SK-N-SH (cell line): ENCODE results near the gene PIK3CG. TPM values are rescaled to one million over a fixed set of nuclear protein-coding genes. Genes with fewer than 3 reads are reported as not detected.

ENCODE experiments used
- CTCF ChIA-PET: fragments of 300-600, 350-600 bp; formaldehyde crosslinking; extraction: SDS; loops from one replicate; lab custom pipeline; 2021; lab: Yijun Ruan, JAX
- POLR2A ChIA-PET: fragments of 350-600 bp; sonication (Branson Sonifier 250); formaldehyde crosslinking; extraction: SDS; loops from one replicate; lab custom pipeline; 2020; ENCODE audit warnings: antibody characterized with exemption, inconsistent platforms; lab: Yijun Ruan, JAX
- DNase-seq: peaks from one replicate; pipeline ENCODE4 v3.0.0; 2012
- H2AFZ ChIP-seq: fragments of 200-600 bp; sonication (generic); 2 replicates; pipeline ENCODE4 v1.8.1; 2016; ENCODE audit warnings: antibody characterized with exemption, mild to moderate bottlenecking, low read depth
- H3F3A ChIP-seq: fragments of 200-600 bp; sonication (generic); replicated peaks from 2 replicates; pipeline ENCODE3; 2016; ENCODE audit warnings: antibody characterized with exemption, mild to moderate bottlenecking; ENCODE audit not compliant: insufficient read depth
- H3K27ac ChIP-seq, 2 experiments: fragments of 200-500 bp in 1 of 2; fragments of 200-600 bp in 1 of 2; sonication (Bioruptor generic) in 1 of 2; sonication (generic), shearing (Covaris generic) in 1 of 2; 2 replicates each; pipeline versions ENCODE4 v1.5.1 to v1.6.1; 2014 to 2016; ENCODE audit warnings: low read depth in 2 of 2, inconsistent platforms in 1 of 2, low read length in 1 of 2, mild to moderate bottlenecking in 1 of 2, mixed read lengths in 1 of 2
- H3K27me3 ChIP-seq: fragments of 200-600 bp; sonication (generic), shearing (Covaris generic); 2 replicates; pipeline ENCODE4 v1.6.1; 2016; ENCODE audit warnings: mixed run types; ENCODE audit not compliant: insufficient read depth
- H3K36me3 ChIP-seq, 2 experiments: fragments of 200-500 bp in 1 of 2; fragments of 200-600 bp in 1 of 2; sonication (Bioruptor generic) in 1 of 2; sonication (generic) in 1 of 2; replicated peaks in 1 of 2; 2 replicates each; pipeline versions ENCODE3 to v1.5.1; 2014 to 2016; ENCODE audit warnings: low read length in 1 of 2, mild to moderate bottlenecking in 1 of 2; ENCODE audit not compliant: insufficient read depth in 2 of 2, control insufficient read depth in 1 of 2
- H3K4me1 ChIP-seq, 2 experiments: fragments of 200-500 bp in 1 of 2; fragments of 200-600 bp in 1 of 2; sonication (Bioruptor generic) in 1 of 2; sonication (generic), shearing (Covaris generic) in 1 of 2; 2 replicates each; pipeline versions ENCODE4 v1.5.1 to v1.6.1; 2014 to 2016; ENCODE audit warnings: low read depth in 1 of 2, low read length in 1 of 2, mixed run types in 1 of 2; ENCODE audit not compliant: insufficient read depth in 2 of 2, control insufficient read depth in 1 of 2
- H3K4me2 ChIP-seq: fragments of 200-600 bp; sonication (generic), shearing (Covaris generic); 2 replicates; pipeline ENCODE4 v1.6.1; 2017; ENCODE audit warnings: mixed run types
- H3K4me3 ChIP-seq, 2 experiments: fragments of 200-500 bp in 1 of 2; fragments of 200-600 bp in 1 of 2; sonication (Bioruptor generic) in 1 of 2; sonication (generic), shearing (Covaris generic) in 1 of 2; 2 replicates each; pipeline versions ENCODE4 v1.5.1 to v1.8.1; 2014 to 2016; ENCODE audit warnings: low read depth in 2 of 2, inconsistent platforms in 1 of 2, low read length in 1 of 2, mild to moderate bottlenecking in 1 of 2, mixed read lengths in 1 of 2, moderate library complexity in 1 of 2
- H3K79me2 ChIP-seq: fragments of 200-600 bp; sonication (generic); 2 replicates; pipeline ENCODE4 v1.8.1; 2017; ENCODE audit warnings: mild to moderate bottlenecking; ENCODE audit not compliant: insufficient read depth
- H3K9ac ChIP-seq: fragments of 200-600 bp; sonication (generic); 2 replicates; pipeline ENCODE4 v1.6.1; 2017; ENCODE audit warnings: mixed run types
- H3K9me2 ChIP-seq: fragments of 200-600 bp; sonication (generic); 2 replicates; pipeline ENCODE4 v1.6.1; 2017; ENCODE audit warnings: mixed run types
- H3K9me3 ChIP-seq: fragments of 200-600 bp; sonication (generic); 2 replicates; pipeline ENCODE4 v1.6.1; 2017; ENCODE audit warnings: mixed run types, mild to moderate bottlenecking, moderate library complexity
- H4K20me1 ChIP-seq: fragments of 200-600 bp; sonication (generic); 2 replicates; pipeline ENCODE4 v1.6.1; 2017; ENCODE audit warnings: mild to moderate bottlenecking, mixed run types; ENCODE audit not compliant: insufficient read depth
- CHD2 ChIP-seq: fragments of 150-350 bp; IDR thresholded peaks from 2 replicates; pipeline ENCODE4 v1.6.1; 2018; ENCODE audit warnings: low read length; ENCODE audit not compliant: partially characterized antibody
- ELF1 ChIP-seq: IDR thresholded peaks from 2 replicates; pipeline ENCODE4 v1.4.0; 2012
- EZH2phosphoT487 ChIP-seq: fragments of 200-600 bp; sonication (generic); IDR thresholded peaks from 2 replicates; pipeline ENCODE4 v1.6.1; 2017; ENCODE audit warnings: low read depth, mixed run types, mild to moderate bottlenecking, antibody characterized with exemption, moderate library complexity, borderline replicate concordance
- FOSL2 ChIP-seq: IDR thresholded peaks from 2 replicates; pipeline ENCODE4 v1.4.0; 2012; ENCODE audit warnings: low read depth, mild to moderate bottlenecking, moderate library complexity, borderline replicate concordance
- GABPA ChIP-seq: IDR thresholded peaks from 2 replicates; pipeline ENCODE4 v1.4.0; 2012; ENCODE audit warnings: low read depth, mild to moderate bottlenecking
- JUND ChIP-seq: IDR thresholded peaks from 2 replicates; pipeline ENCODE4 v1.4.0; 2012
- MXI1 ChIP-seq: IDR thresholded peaks from 2 replicates; pipeline ENCODE4 v1.6.1; 2012; ENCODE audit warnings: mild to moderate bottlenecking, low read depth, low read length, improper control_type of control experiment
- NFIC ChIP-seq: IDR thresholded peaks from 2 replicates; pipeline ENCODE4 v1.4.0; 2012; ENCODE audit warnings: borderline replicate concordance
- RXRA ChIP-seq: IDR thresholded peaks from 2 replicates; pipeline ENCODE4 v1.4.0; 2012; ENCODE audit warnings: low read depth, mild to moderate bottlenecking, borderline replicate concordance
- SMC3 ChIP-seq: IDR thresholded peaks from 2 replicates; pipeline ENCODE4 v1.6.1; 2012; ENCODE audit warnings: low read depth, low read length, improper control_type of control experiment
- WGBS: methylation state at CpG from one replicate; pipeline ENCODE4 v1.1.6; 2017; ENCODE audit warnings: low lambda C conversion rate; 5-methylcytosine and 5-hydroxymethylcytosine counted together
- polyA plus RNA-seq, 3 experiments: library from polyadenylated mRNA; depleted of rRNA; stranded (reverse); fragments of >200 nt; gene quantifications; 2 replicates each; pipeline ENCODE4 v1.2.3, GENCODE V29; 2012
- TF ChIP-seq, protein P1 (sequence below): fragments of 200-600 bp; sonication (generic); IDR thresholded peaks from 2 replicates; pipeline ENCODE4 v1.6.1; 2017; ENCODE audit warnings: antibody characterized with exemption, mild to moderate bottlenecking, moderate library complexity
- TF ChIP-seq, protein P2 (sequence below): IDR thresholded peaks from 2 replicates; pipeline ENCODE4 v1.6.1; 2012; ENCODE audit warnings: mild to moderate bottlenecking, low read depth, low read length, moderate library complexity
- TF ChIP-seq, protein P3 (sequence below): IDR thresholded peaks from 2 replicates; pipeline ENCODE4 v1.4.0; 2012; ENCODE audit warnings: low read depth
- TF ChIP-seq, protein P4 (sequence below): IDR thresholded peaks from 2 replicates; pipeline ENCODE4 v1.4.0; 2012; ENCODE audit warnings: low read depth, borderline replicate concordance
- TF ChIP-seq, protein P5 (sequence below): fragments of 150-350 bp; IDR thresholded peaks from 2 replicates; pipeline ENCODE4 v1.6.1; 2016; ENCODE audit warnings: mild to moderate bottlenecking, low read depth, low read length
- TF ChIP-seq, protein P6 (sequence below): fragments of 150-350 bp; IDR thresholded peaks from 2 replicates; pipeline ENCODE4 v1.6.1; 2017; ENCODE audit warnings: antibody characterized with exemption, low read length, low read depth, borderline replicate concordance

PIK3CG gene
- polyA plus RNA-seq, 1 of the 3 experiments (the other 2 are of a cell fraction), result not detected

DNA sequence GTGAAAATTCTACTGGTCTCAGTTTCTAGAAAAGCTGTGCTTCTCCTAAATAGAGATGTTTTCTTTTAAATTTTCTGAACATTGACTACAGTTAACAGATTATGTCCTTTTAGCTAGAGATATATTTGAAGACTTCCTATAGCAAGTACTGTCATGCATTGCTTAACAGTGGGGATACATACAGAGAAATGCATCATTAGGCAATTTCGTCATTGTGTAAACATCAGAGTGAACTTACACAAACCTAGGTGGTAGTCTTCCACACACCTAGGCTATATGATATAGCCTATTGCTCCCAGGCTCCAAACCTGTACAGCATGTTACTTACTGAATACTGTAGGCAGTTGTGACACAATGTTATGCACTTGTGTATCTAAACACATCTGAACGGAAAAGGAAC, 28.5 kb downstream of the PIK3CG start:
- 79% methylated on average over 2 of the region's 2 CpGs for WGBS
- no peak for DNase-seq
- no peak overlapping the region for H3K4me3 ChIP-seq
- H3K4me2 ChIP-seq, result no peak overlapping the region
- H3K9me3 ChIP-seq, result no peaks in the 10 kb centered on the region
- H3K27ac ChIP-seq, result no peak overlapping the region
- H3K27me3 ChIP-seq, result no peaks in the 10 kb centered on the region
- H3K36me3 ChIP-seq, result no peaks in the 10 kb centered on the region
- no peak overlapping the region for H2AFZ ChIP-seq
- H3K79me2 ChIP-seq, result no peaks in the 10 kb centered on the region
- no peaks in the 10 kb centered on the region for H4K20me1 ChIP-seq
- TF ChIP-seq EZH2phosphoT487 (no peak), CHD2 (no peak), RXRA (no peak), NFIC (no peak), JUND (no peak), SMC3 (no peak), MXI1 (no peak), GABPA (no peak), ELF1 (no peak)
- TF ChIP-seq, protein P1, sequence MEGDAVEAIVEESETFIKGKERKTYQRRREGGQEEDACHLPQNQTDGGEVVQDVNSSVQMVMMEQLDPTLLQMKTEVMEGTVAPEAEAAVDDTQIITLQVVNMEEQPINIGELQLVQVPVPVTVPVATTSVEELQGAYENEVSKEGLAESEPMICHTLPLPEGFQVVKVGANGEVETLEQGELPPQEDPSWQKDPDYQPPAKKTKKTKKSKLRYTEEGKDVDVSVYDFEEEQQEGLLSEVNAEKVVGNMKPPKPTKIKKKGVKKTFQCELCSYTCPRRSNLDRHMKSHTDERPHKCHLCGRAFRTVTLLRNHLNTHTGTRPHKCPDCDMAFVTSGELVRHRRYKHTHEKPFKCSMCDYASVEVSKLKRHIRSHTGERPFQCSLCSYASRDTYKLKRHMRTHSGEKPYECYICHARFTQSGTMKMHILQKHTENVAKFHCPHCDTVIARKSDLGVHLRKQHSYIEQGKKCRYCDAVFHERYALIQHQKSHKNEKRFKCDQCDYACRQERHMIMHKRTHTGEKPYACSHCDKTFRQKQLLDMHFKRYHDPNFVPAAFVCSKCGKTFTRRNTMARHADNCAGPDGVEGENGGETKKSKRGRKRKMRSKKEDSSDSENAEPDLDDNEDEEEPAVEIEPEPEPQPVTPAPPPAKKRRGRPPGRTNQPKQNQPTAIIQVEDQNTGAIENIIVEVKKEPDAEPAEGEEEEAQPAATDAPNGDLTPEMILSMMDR, result no peak
- H3K9ac ChIP-seq, result no peak overlapping the region
- H3K9me2 ChIP-seq, result no peaks in the 10 kb centered on the region
- no peaks in the 10 kb centered on the region for H3F3A ChIP-seq
- ChIA-PET POLR2A (no interaction called here), CTCF (interaction anchor here (1.0 to 1.6 kb wide), 3 partner anchors 54 to 254 kb away, joined by 3 to 5 read pairs (median 5); no protein-coding TSS in a partner anchor)
- peaks cover 0 to 9% of the 10 kb centered on the region in 2 experiments; a peak in 1 of 4 replicates for H3K4me1 ChIP-seq

DNA sequence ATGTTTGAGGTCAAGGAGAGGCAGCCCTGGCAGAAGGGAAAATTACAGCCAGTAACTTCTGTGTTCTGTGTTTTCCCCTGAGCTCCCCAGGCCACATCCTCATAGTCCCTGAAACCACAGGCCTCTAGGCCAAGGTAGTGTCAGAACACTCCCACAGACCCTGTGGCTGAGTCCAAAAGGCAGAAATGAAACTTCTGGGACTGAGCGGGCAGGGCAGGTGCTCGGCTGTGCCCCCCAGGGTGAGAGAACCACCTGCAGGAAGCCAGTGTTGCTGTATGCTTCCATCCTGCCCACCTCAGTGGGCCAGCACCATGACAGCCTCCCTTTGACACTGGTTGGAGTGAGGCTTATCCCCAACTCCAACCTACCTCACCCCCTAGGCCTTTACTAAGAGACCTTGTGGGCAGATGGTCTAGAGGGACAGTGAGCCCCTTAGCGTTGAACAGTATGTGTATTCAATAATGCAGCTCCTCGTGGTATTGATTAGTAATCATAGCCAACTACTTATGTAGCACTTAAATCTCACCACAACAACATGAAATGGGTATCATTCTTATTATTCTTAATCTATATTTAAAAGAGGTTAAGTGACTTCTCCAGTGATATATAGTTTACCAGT, 30.3 kb downstream of the PIK3CG start:
- Histone ChIP-seq H3F3A (no peaks in the 10 kb centered on the region), H3K9me3 (no peaks in the 10 kb centered on the region), H3K9me2 (no peaks in the 10 kb centered on the region), H3K27me3 (no peaks in the 10 kb centered on the region), H2AFZ (no peak overlapping the region), H3K4me2 (no peak overlapping the region), H3K4me3 (no peak overlapping the region), H3K79me2 (no peaks in the 10 kb centered on the region), H3K36me3 (no peaks in the 10 kb centered on the region), H3K4me1 (peaks cover 0 to 9% of the 10 kb centered on the region in 2 experiments; a peak in 1 of 4 replicates), H4K20me1 (no peaks in the 10 kb centered on the region), H3K27ac (no peak overlapping the region), H3K9ac (no peak overlapping the region)
- TF ChIP-seq RXRA (no peak), CHD2 (no peak), SMC3 (no peak), FOSL2 (no peak), JUND (no peak), ELF1 (no peak)
- TF ChIP-seq, protein P2, sequence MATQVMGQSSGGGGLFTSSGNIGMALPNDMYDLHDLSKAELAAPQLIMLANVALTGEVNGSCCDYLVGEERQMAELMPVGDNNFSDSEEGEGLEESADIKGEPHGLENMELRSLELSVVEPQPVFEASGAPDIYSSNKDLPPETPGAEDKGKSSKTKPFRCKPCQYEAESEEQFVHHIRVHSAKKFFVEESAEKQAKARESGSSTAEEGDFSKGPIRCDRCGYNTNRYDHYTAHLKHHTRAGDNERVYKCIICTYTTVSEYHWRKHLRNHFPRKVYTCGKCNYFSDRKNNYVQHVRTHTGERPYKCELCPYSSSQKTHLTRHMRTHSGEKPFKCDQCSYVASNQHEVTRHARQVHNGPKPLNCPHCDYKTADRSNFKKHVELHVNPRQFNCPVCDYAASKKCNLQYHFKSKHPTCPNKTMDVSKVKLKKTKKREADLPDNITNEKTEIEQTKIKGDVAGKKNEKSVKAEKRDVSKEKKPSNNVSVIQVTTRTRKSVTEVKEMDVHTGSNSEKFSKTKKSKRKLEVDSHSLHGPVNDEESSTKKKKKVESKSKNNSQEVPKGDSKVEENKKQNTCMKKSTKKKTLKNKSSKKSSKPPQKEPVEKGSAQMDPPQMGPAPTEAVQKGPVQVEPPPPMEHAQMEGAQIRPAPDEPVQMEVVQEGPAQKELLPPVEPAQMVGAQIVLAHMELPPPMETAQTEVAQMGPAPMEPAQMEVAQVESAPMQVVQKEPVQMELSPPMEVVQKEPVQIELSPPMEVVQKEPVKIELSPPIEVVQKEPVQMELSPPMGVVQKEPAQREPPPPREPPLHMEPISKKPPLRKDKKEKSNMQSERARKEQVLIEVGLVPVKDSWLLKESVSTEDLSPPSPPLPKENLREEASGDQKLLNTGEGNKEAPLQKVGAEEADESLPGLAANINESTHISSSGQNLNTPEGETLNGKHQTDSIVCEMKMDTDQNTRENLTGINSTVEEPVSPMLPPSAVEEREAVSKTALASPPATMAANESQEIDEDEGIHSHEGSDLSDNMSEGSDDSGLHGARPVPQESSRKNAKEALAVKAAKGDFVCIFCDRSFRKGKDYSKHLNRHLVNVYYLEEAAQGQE, result no peak
- TF ChIP-seq, protein P3, sequence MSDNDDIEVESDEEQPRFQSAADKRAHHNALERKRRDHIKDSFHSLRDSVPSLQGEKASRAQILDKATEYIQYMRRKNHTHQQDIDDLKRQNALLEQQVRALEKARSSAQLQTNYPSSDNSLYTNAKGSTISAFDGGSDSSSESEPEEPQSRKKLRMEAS, result no peak
- TF ChIP-seq, protein P4, sequence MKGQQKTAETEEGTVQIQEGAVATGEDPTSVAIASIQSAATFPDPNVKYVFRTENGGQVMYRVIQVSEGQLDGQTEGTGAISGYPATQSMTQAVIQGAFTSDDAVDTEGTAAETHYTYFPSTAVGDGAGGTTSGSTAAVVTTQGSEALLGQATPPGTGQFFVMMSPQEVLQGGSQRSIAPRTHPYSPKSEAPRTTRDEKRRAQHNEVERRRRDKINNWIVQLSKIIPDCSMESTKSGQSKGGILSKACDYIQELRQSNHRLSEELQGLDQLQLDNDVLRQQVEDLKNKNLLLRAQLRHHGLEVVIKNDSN, result no peak
- TF ChIP-seq, protein P5, sequence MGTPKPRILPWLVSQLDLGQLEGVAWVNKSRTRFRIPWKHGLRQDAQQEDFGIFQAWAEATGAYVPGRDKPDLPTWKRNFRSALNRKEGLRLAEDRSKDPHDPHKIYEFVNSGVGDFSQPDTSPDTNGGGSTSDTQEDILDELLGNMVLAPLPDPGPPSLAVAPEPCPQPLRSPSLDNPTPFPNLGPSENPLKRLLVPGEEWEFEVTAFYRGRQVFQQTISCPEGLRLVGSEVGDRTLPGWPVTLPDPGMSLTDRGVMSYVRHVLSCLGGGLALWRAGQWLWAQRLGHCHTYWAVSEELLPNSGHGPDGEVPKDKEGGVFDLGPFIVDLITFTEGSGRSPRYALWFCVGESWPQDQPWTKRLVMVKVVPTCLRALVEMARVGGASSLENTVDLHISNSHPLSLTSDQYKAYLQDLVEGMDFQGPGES, result no peak
- TF ChIP-seq, protein P6, sequence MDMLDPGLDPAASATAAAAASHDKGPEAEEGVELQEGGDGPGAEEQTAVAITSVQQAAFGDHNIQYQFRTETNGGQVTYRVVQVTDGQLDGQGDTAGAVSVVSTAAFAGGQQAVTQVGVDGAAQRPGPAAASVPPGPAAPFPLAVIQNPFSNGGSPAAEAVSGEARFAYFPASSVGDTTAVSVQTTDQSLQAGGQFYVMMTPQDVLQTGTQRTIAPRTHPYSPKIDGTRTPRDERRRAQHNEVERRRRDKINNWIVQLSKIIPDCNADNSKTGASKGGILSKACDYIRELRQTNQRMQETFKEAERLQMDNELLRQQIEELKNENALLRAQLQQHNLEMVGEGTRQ, result no peak
- 75% methylated on average over 2 of the region's 4 CpGs for WGBS
- DNase-seq, result no peak
- POLR2A ChIA-PET, result no interaction called here
- CTCF ChIA-PET, result interaction anchor here (1.1 to 1.4 kb wide), 2 partner anchors 9 to 102 kb away, joined by 4 to 5 read pairs; no protein-coding TSS in a partner anchor
